ENCODE data around the gene ZNF536. TPM values are rescaled to one million over a fixed set of nuclear protein-coding genes. Genes with fewer than 3 reads are reported as not detected.

ZNF536 gene
- total RNA-seq, 6 experiments from 2014 or later = not detected

DNA sequence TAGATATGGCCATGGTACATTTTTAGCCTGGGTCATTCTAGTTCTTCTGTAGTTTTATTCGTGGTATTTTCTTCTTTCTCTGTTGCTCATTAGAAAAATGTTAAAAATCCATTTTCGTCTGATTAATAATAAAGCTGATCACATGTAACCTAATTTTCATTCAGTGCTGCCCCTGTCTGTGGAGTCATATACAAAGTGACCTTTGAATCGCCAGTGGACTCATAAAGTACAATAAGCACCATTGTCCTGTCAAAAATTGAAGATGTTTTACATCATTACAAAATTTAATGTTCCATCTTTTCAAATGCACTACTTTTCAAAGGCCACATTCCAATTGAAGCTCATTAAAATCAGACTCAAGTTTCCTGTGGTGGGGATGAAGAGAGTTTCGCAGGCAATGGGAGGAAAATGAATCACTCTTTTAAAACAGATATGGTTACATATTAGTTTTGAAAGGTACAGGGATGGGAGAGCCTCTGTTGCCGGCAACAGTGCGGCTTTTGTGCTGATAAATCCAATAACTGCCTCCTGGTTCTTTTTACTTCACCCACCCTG, 205.4 kb downstream of the ZNF536 start:
- Mint-ChIP-seq H3K27ac (no peak overlapping the region), H3K4me1 (ENCODE audit: low read depth) (no peaks in the 10 kb centered on the region), H3K36me3 (ENCODE audit: low read depth) (peaks cover 6% of the 10 kb centered on the region; the same call in 1 of the 2 replicates)

DNA sequence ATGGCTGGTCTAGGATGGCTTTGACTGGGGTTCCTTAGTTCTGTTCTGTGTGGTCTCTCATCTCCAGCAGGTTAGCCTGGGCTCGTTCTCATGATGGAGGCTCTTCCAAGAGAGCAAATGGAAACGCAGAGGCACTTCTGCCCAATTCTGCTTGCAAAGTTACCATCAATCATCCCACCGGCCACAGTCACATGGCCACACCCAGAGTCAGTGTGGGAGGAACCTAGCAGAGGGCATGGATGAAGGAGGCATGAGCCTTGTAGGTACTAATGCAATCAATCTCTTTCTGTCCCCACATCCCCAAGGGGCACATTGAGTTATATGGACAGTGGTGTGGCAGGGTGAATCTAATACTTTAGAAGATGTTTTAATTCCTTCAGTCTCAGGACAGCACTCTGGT, 207.2 kb downstream of the ZNF536 start:
- Mint-ChIP-seq H3K27me3 (ENCODE audit: insufficient read depth) (no peaks in the 10 kb centered on the region; the same call in 1 of the 2 replicates), H3K9me3 (peaks cover 80% of the 10 kb centered on the region), H3K27ac (no peak overlapping the region), H3K4me1 (ENCODE audit: low read depth) (no peaks in the 10 kb centered on the region), H3K4me3 (no peak overlapping the region), H3K36me3 (ENCODE audit: low read depth) (peaks cover 10% of the 10 kb centered on the region; the same call in 1 of the 2 replicates)
- no peak for DNase-seq
- TF ChIP-seq, protein P1, sequence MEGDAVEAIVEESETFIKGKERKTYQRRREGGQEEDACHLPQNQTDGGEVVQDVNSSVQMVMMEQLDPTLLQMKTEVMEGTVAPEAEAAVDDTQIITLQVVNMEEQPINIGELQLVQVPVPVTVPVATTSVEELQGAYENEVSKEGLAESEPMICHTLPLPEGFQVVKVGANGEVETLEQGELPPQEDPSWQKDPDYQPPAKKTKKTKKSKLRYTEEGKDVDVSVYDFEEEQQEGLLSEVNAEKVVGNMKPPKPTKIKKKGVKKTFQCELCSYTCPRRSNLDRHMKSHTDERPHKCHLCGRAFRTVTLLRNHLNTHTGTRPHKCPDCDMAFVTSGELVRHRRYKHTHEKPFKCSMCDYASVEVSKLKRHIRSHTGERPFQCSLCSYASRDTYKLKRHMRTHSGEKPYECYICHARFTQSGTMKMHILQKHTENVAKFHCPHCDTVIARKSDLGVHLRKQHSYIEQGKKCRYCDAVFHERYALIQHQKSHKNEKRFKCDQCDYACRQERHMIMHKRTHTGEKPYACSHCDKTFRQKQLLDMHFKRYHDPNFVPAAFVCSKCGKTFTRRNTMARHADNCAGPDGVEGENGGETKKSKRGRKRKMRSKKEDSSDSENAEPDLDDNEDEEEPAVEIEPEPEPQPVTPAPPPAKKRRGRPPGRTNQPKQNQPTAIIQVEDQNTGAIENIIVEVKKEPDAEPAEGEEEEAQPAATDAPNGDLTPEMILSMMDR (IDR thresholded peaks at IDR 0.05) = no peak

More for the DNA sequence above, 205.4 kb downstream of the ZNF536 start:
- Mint-ChIP-seq H3K4me3 (no peak overlapping the region), H3K27me3 (ENCODE audit: insufficient read depth) (no peaks in the 10 kb centered on the region; the same call in 1 of the 2 replicates), H3K9me3 (peaks cover 79% of the 10 kb centered on the region)
- TF ChIP-seq, protein P1 (IDR thresholded peaks at IDR 0.05) = no peak
- no peak for DNase-seq

DNA sequence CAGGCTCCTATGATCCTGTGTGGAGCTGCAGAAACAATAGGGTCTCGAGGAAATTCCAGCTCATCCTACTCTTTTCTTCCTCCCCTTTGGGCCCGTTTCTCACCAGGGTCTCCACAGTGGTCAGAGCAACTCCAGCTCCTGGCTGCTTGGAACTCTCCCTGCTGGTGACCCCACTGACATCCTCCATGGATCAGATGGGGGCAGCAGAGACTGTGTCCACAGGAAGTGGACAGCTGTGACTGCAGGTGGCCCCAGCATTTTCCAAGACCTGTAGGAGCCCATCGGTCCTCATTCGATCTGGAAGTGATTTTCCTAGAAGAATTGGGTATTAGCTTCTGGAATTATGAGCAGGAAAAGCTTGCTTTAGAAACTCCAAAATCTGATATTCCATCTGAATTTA, 208.5 kb downstream of the ZNF536 start:
- Mint-ChIP-seq H3K36me3 (ENCODE audit: low read depth) (peaks cover 15% of the 10 kb centered on the region), H3K4me3 (no peak overlapping the region), H3K27ac (no peak overlapping the region), H3K9me3 (peaks cover 82% of the 10 kb centered on the region), H3K4me1 (ENCODE audit: low read depth) (no peaks in the 10 kb centered on the region), H3K27me3 (ENCODE audit: insufficient read depth) (no peaks in the 10 kb centered on the region; the same call in 1 of the 2 replicates)
- DNase-seq = no peak
- TF ChIP-seq, protein P1 (IDR thresholded peaks at IDR 0.05) = no peak

DNA sequence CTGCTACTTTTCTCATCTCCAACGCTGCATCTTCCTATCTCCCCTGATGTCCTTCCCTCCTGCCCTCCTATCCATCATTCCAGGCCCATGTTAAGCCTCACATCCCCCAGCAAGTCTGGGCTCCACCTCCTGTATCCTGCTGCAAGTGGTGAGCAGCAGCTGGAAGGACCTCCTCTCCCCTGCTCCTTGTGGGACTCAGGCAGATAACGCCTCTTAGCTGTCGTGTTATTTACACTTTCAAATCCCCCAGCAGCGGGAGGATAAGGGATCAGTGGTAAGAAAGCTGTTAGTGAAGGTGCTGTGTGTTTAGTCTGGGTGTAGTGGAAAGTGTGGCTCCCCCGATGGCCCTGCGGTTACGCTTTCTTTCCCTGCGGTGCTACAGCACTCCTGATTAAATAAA, 211.9 kb downstream of the ZNF536 start:
- H3K27me3 Mint-ChIP-seq (ENCODE audit: insufficient read depth) = no peaks in the 10 kb centered on the region
- DNase-seq = no peak
- H3K4me1 Mint-ChIP-seq (ENCODE audit: low read depth) = no peaks in the 10 kb centered on the region
- TF ChIP-seq, protein P1 (IDR thresholded peaks at IDR 0.05) = no peak
- H3K9me3 Mint-ChIP-seq = peaks cover 85% of the 10 kb centered on the region
- H3K36me3 Mint-ChIP-seq (ENCODE audit: low read depth) = peaks cover 19% of the 10 kb centered on the region
- H3K27ac Mint-ChIP-seq = no peak overlapping the region
- H3K4me3 Mint-ChIP-seq = no peak overlapping the region

DNA sequence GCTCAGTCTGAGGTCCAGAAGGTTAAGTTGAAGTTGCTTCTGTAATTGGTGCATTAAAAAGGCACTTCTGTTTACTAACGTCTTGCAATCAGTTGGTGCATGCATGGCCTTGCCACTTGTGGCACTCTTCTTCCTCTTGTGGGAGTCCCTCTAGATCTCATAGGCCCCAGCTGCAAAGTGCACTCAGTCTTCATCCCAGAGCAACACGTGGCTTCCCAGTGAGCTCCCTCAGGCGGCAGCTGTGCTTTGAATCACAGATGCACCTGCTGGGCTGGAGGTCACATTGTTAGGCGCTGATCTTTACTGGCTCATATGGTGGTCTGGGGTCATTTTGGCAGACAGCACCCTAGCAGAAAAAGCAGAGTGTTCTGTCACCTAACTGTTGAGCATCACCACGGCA, 215.7 kb downstream of the ZNF536 start:
- no peak overlapping the region for H3K27ac Mint-ChIP-seq
- no peaks in the 10 kb centered on the region for H3K4me1 Mint-ChIP-seq (ENCODE audit: low read depth)
- TF ChIP-seq, protein P1 (IDR thresholded peaks at IDR 0.05) = no peak
- H3K36me3 Mint-ChIP-seq (ENCODE audit: low read depth) = peaks cover 14% of the 10 kb centered on the region
- peaks cover 84% of the 10 kb centered on the region for H3K9me3 Mint-ChIP-seq
- no peaks in the 10 kb centered on the region for H3K27me3 Mint-ChIP-seq (ENCODE audit: insufficient read depth)
- H3K4me3 Mint-ChIP-seq = no peak overlapping the region
- DNase-seq = no peak
